AG09319 (cell line): ENCODE measurements around the gene SPCS2.

Experiments
- DNase-seq: peaks from one replicate; pipeline ENCODE4 v3.0.0-alpha.2; 2010; ENCODE audit warnings: low read depth; ENCODE audit errors: extremely low read depth
- TF ChIP-seq, protein P1 (sequence below): IDR thresholded peaks from 2 replicates; pipeline ENCODE4 v1.5.1; 2011; ENCODE audit warnings: low read depth, mild to moderate bottlenecking, inconsistent platforms, low read length, moderate library complexity

The SPCS2 gene

DNA sequence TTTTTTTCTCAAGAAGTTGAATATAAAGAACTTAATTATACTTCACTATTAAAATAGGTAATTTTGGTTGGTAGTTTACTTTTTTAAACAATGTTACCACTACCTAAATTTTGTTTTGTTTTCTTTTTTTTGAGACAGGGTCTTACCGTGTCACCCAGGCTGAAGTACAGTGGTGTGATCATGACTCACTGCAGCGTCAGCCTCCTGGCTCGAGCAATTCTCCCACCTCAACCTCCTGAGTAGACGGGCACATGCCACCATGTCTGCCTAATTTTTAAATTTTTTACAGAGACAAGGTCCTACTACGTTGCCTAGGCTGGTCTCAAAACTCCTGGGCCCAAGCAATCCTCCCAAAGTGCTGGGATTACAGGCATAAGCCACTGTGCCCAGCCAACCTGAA, 17.6 kb downstream of the SPCS2 start:
- DNase-seq: no peak
- TF ChIP-seq, protein P1, sequence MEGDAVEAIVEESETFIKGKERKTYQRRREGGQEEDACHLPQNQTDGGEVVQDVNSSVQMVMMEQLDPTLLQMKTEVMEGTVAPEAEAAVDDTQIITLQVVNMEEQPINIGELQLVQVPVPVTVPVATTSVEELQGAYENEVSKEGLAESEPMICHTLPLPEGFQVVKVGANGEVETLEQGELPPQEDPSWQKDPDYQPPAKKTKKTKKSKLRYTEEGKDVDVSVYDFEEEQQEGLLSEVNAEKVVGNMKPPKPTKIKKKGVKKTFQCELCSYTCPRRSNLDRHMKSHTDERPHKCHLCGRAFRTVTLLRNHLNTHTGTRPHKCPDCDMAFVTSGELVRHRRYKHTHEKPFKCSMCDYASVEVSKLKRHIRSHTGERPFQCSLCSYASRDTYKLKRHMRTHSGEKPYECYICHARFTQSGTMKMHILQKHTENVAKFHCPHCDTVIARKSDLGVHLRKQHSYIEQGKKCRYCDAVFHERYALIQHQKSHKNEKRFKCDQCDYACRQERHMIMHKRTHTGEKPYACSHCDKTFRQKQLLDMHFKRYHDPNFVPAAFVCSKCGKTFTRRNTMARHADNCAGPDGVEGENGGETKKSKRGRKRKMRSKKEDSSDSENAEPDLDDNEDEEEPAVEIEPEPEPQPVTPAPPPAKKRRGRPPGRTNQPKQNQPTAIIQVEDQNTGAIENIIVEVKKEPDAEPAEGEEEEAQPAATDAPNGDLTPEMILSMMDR: no peak

DNA sequence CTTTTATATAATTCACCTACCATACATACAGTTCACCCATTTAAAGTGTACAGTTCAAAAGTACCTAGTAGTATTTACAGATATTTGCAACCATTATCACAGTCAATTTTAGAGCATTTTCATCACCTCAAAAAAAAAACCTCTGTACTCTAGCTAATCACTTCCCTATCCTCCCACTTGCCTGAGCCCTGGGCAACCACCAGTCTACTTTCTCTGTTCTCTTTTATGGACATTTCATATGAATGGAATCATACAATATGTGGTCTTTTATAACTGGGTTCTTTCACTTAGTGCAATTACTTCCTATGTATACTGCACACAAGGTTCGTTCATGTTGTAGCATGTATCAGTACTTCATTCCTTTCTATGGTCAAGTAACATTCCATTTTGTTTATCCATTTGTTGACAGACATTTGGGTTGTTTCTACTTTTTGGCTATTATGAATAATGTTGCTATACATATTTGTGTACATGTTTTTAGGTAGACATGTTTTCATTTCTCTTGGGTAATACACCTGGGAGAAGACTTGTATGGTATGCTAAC, 21.9 kb downstream of the SPCS2 start:
- TF ChIP-seq, protein P1: no peak
- no peak for DNase-seq

DNA sequence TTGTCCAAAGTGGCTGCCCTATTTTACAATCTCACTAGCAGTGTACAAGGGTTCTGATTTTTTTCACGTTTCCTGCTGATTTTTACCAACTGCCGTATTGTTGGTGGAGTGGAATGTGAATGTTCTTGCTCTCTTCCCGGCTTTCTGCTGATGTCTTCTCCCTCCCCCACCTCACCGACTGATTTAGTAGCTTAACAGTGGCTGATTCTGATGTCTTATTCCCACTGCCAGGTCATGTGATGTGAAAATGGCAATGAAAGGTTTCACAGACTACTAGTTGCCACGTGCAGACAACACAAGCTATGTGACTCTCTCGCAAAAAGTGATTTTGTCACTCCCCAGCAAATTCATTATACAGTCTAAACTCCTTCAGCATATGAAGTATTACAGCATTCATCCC, 22.4 kb downstream of the SPCS2 start:
- DNase-seq: no peak
- TF ChIP-seq, protein P1: no peak

DNA sequence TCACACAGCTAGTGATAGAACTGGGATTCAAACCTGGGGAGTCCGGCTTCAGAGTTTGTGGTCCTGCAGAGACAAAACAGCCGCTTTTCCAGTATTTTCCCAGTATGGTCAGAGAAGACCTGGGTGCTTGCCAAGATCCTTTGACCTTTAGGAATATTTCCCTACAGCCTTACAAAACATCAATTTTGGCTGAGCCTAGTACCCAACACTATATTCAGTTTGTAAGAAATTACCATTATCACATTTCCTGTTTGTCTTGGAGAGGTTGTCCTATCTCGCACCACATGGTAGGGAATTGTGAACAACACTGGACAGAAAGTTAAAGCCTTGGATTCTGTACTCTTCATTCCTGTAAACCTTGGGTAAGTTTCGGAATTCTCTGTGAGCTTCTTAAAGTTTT, 29.0 kb downstream of the SPCS2 start:
- TF ChIP-seq, protein P1: no peak
- DNase-seq: no peak

DNA sequence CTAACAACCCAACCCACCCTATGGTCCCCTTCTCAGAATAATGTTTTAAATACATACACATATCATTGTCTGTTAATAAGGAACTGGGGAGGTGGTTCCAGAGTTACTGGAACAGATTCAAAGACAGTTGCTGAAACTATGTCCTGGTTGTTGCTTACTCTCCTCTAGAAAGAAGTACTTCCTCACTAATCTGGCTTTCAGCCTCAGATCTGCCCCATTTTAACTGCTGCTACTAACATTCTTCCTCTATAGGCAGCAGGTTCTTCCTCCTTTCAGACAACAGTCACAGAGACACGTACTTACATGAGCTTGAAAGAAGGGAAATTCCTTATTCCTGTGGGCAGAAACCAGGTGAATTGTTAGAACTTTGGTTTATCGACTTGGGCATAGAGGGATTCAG, 31.6 kb downstream of the SPCS2 start:
- no peak for DNase-seq
- TF ChIP-seq, protein P1: no peak

DNA sequence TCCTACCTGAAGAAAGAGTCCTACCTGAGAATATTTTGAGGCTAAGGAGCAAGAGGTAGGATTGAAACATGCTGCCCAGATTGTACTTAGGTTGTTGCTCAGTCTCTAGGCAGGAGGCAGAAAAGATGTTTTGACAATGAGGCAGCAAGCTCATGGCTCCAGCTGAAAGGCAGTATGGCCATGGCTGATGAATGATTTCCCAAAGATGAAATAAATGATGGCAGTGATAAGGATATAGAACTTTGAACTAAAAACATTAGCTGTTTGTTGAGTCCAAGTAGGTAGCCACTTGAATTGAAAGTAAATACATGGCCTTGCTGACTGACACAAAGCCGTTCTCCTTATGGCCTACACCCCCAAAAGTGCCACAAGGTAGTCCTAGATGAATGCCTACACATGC, 32.8 kb downstream of the SPCS2 start:
- TF ChIP-seq, protein P1: no peak
- DNase-seq: no peak

DNA sequence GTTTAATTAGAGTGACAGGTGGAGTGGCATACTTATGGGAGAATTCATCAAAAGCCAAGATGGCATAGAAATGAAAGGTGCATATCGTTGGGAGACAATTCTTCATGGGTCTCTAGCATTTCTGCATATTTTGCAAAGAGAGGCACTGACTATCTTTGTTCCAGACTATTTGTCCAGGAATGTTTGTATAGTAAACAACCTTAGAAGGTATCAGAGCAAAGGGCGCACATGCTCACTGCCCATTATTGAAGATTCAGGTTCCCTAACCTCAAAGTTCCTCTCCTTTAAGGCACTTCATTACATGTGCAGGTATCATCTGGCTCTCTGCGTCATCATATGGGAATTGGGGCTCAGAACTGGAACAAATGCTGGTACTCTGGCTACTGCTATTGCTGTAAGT, 35.0 kb downstream of the SPCS2 start:
- no peak for DNase-seq
- TF ChIP-seq, protein P1: no peak
